ENCODE data around the gene BCAN.
A peak's percentile ranks its signal among the peaks of the same experiment; 100 is the strongest.

BCAN gene

DNA sequence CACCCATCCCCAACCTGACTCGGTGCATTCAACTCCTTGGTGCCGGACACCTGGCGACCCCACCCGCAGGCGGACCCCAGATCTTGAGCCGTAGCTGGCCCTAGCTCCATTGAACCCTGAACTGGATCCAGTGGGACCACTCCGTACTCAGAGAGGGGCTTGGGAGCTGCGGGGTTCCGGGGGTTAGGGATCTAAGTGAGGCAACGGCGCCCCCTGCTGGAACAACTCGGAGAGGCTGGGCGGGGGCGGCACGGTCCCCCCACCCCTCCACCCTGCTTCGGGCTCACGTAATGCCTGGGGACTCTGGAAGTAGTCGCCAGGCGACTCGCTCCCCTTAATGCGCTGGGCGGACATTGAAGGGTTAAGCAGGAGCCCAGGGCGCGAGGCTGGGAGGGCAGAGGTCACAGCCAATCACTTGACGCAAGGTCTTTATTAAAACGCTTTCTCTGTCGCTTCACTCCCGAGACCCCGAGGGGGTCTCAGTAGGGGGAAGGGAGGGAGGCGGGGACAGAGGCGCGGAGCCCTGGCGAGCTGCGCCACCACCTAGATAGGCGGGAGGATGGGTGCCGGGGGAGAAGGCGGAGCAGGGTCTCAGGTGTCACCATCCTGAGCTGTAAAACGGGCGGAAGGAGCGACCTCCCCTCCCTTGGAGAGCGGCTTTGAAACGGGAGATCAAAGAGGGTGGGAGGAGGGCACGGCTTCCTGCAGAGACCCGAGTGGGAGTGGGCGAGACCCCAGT, 64.2 kb downstream of the BCAN start:
- no peaks in the 10 kb centered on the region for H3K9me3 ChIP-seq (ENCODE audit: control insufficient read depth, low read length)
- H3K4me2 ChIP-seq (ENCODE audit: low read length), result peak overlapping the region; percentile 88
- no peak overlapping the region for H3K9ac ChIP-seq
- no peaks in the 10 kb centered on the region for H3K36me3 ChIP-seq (ENCODE audit: control insufficient read depth, insufficient read depth, low read length)
- H3K79me2 ChIP-seq, result no peaks in the 10 kb centered on the region
- H3K27ac ChIP-seq, result peak overlapping the region; percentile 68
- H2AFZ ChIP-seq, result peak overlapping the region; percentile 87
- peaks cover 16% of the 10 kb centered on the region for H3K4me1 ChIP-seq
- H3K27me3 ChIP-seq (ENCODE audit: control insufficient read depth, insufficient read depth, low read length), result no peaks in the 10 kb centered on the region
- TF ChIP-seq, protein P1, sequence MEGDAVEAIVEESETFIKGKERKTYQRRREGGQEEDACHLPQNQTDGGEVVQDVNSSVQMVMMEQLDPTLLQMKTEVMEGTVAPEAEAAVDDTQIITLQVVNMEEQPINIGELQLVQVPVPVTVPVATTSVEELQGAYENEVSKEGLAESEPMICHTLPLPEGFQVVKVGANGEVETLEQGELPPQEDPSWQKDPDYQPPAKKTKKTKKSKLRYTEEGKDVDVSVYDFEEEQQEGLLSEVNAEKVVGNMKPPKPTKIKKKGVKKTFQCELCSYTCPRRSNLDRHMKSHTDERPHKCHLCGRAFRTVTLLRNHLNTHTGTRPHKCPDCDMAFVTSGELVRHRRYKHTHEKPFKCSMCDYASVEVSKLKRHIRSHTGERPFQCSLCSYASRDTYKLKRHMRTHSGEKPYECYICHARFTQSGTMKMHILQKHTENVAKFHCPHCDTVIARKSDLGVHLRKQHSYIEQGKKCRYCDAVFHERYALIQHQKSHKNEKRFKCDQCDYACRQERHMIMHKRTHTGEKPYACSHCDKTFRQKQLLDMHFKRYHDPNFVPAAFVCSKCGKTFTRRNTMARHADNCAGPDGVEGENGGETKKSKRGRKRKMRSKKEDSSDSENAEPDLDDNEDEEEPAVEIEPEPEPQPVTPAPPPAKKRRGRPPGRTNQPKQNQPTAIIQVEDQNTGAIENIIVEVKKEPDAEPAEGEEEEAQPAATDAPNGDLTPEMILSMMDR (IDR thresholded peaks at IDR 0.05), result peak; percentile 82
- H3K4me3 ChIP-seq (ENCODE audit: low read depth, low read length), result peak overlapping the region; percentile 70

GRCh38 chr1:156706657-156707416, 64.9 kb downstream of the BCAN start:
- Histone ChIP-seq H3K36me3 (ENCODE audit: control insufficient read depth, insufficient read depth, low read length) (no peaks in the 10 kb centered on the region), H3K9me3 (ENCODE audit: control insufficient read depth, low read length) (no peaks in the 10 kb centered on the region), H3K4me3 (ENCODE audit: low read depth, low read length) (peak overlapping the region; percentile 70), H3K4me1 (peaks cover 16% of the 10 kb centered on the region), H3K27me3 (ENCODE audit: control insufficient read depth, insufficient read depth, low read length) (no peaks in the 10 kb centered on the region), H2AFZ (peak overlapping the region; percentile 87), H3K4me2 (ENCODE audit: low read length) (peak overlapping the region; percentile 88), H3K27ac (peak overlapping the region; percentile 68), H3K79me2 (no peaks in the 10 kb centered on the region), H3K9ac (no peak overlapping the region)
- TF ChIP-seq, protein P1 (IDR thresholded peaks at IDR 0.05), result no peak

- TF ChIP-seq, protein P1 (IDR thresholded peaks at IDR 0.05), result no peak
- H3K36me3 ChIP-seq (ENCODE audit: control insufficient read depth, insufficient read depth, low read length), result no peaks in the 10 kb centered on the region
- H3K4me3 ChIP-seq (ENCODE audit: low read depth, low read length), result no peak overlapping the region
- H3K4me1 ChIP-seq, result peaks cover 16% of the 10 kb centered on the region
- no peak overlapping the region for H3K9ac ChIP-seq
- no peak overlapping the region for H3K4me2 ChIP-seq (ENCODE audit: low read length)
- no peaks in the 10 kb centered on the region for H3K9me3 ChIP-seq (ENCODE audit: control insufficient read depth, low read length)
- no peak overlapping the region for H3K27ac ChIP-seq
- no peak overlapping the region for H2AFZ ChIP-seq
- no peaks in the 10 kb centered on the region for H3K27me3 ChIP-seq (ENCODE audit: control insufficient read depth, insufficient read depth, low read length)
- H3K79me2 ChIP-seq, result no peaks in the 10 kb centered on the region
Observed at GRCh38 chr1:156707417-156708217, 65.7 kb downstream of the BCAN start.

DNA sequence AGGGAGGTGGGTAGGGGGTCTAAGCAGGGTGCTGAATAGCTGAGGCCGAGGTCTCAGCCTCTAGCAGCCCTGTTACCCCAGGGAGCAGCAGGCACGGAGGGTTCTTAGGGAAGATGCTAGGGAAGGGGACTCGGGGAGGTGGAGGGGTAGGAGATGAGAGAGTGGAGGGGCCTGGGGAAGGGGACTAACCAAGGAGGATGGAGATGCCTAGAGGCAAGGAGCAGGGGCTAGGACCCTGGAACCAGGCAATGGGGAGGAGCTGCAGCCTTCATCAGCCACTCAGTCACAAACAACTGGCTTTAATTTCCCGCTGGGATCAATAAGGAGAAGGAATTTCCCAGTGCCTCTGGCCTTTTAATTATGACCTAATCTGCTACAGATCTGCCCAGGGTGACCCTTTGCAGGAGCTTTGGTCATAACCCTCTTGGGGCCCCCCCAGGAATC, 66.3 kb downstream of the BCAN start:
- Histone ChIP-seq H3K27ac (no peak overlapping the region), H3K9me3 (ENCODE audit: control insufficient read depth, low read length) (no peaks in the 10 kb centered on the region)

More for the DNA sequence above, 66.3 kb downstream of the BCAN start:
- H2AFZ ChIP-seq, result no peak overlapping the region
- no peak overlapping the region for H3K4me3 ChIP-seq (ENCODE audit: low read depth, low read length)
- no peak overlapping the region for H3K9ac ChIP-seq
- TF ChIP-seq, protein P1 (IDR thresholded peaks at IDR 0.05), result no peak
- H3K4me1 ChIP-seq, result peaks cover 13% of the 10 kb centered on the region
- no peaks in the 10 kb centered on the region for H3K36me3 ChIP-seq (ENCODE audit: control insufficient read depth, insufficient read depth, low read length)
- H3K27me3 ChIP-seq (ENCODE audit: control insufficient read depth, insufficient read depth, low read length), result no peaks in the 10 kb centered on the region
- no peak overlapping the region for H3K4me2 ChIP-seq (ENCODE audit: low read length)
- H3K79me2 ChIP-seq, result no peaks in the 10 kb centered on the region

All from parathyroid adenoma (tissue), 2 donors.